Retina (tissue), 1 donor: Measurements from ENCODE around the gene NINJ2.
"Not testable (repeated sequence)": the region's sequence is repeated elsewhere in the genome, so short reads cannot be mapped to it uniquely, and the experiment has no call there.

Experiments used
- DNase-seq: peaks from one replicate; pipeline ENCODE4 v3.0.0-alpha.2; 2016

Gene NINJ2

DNA sequence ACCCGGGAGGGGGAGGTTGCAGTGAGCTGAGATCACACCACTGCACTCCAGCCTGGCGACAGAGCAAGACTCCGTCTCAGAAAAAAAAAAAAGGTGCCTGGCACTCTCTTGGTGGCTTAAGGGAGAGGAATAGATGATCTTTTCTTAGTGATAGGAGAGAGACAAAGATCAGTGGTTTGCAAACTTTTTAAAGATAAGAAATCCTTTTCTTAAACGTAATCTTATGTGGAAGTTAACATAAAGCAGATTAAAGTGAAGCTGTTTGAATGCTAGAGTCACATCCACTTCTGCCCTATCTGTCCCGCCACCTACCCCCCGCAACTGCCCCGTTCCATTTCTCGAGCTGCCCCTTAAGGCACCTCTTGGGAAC lies 6.3 kb upstream of the NINJ2 start:
- no peak for DNase-seq

- DNase-seq: no peak
These were observed 4.8 kb upstream of the NINJ2 start for GRCh38 chr12:668090-668481.

DNA sequence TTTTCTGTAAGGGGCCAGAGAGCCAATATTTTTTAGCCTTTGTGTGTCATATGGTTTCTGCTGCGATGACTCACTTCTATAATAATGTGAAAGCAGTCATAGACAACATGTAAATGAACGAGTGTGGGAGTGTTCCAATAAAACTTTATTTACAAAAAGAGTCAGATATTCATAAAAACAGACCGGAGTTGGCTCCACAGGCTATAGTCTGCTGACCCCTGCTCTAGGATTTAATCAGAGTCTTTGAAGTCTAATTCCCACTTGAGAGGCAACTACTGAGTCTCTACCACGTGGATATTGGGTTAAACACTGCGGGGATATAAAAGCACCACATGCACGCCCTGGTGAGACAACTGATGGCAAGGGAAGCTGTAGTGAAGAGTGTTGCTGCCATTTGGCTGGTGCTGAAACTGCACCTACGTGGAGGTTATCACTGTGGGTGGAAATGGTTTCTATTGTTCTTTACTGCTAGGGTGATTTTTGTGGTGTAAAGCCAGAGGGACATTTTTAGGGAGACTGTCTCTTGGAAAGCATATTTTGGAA lies 3.6 kb upstream of the NINJ2 start:
- DNase-seq: no peak

DNA sequence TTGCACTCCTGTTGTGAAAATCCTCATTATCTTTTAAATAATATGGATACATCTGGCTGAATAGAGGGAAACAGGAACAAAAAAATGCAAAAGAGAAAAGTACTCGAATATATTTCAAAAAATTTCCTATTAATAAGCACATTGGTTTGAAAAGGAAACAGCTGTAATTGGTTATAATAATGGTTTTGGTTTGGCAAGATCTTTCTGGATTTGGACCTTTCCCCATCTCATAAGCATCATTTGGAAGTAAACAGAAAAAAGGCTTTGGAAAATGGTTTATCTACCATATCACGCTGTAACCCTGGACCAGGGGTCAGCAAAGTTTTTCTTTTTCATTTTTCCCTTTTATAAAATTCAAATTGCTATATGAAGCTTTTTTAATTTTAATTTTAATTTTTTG lies 2.8 kb upstream of the NINJ2 start:
- DNase-seq: no peak

DNA sequence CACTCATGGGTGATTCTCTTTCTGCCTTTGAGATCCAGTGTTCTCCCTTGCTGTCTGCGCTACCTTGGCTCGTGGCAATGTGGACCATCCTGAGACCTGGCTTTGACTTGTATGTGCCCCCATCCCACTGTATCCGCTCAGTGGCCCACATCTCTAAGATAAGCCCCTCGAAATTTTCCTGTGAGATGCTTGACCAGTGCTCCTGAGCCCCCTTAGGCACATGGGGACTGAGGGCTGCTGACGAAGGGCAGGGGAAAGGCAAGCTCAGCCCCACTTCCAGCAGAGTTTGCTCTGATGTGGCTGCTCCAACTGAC lies 1.5 kb upstream of the NINJ2 start:
- DNase-seq: no peak

DNA sequence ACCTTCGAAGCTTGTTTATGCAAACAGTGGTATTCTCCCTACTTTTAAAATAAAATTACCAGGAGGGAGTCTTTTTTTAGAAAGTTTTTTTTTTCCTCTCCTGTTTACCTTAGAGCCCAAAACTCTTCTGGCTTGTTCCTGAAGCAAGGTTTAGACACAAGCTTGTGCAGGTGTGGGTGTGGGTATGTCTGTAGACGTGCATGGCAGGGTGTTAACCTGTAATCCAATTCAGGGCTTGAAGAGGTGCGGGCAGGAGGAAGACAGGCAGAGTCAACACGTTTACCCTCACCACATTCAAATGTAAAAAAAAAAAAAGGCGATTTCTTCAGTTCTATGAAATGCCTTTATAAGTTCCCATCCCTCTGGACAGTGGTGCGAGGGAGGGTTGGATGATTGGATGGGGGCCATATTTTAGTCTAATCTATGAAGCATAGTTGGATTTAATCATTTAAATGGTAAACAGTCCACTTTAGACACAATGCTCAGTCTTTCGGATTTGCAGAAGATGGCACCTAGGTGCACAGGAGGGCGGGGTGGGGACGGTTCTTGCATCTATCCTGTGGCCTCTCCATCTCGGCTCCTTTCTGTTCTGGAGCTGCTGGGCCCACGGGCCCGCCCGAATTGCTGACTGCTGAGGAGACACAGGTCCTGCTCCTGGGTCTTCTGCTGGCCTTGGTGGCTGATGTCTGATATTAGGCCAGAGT lies 982 bp upstream of the NINJ2 start:
- no peak for DNase-seq

GRCh38 chr12:662566-663292 lies 516 bp downstream of the NINJ2 start:
- no peak for DNase-seq

DNA sequence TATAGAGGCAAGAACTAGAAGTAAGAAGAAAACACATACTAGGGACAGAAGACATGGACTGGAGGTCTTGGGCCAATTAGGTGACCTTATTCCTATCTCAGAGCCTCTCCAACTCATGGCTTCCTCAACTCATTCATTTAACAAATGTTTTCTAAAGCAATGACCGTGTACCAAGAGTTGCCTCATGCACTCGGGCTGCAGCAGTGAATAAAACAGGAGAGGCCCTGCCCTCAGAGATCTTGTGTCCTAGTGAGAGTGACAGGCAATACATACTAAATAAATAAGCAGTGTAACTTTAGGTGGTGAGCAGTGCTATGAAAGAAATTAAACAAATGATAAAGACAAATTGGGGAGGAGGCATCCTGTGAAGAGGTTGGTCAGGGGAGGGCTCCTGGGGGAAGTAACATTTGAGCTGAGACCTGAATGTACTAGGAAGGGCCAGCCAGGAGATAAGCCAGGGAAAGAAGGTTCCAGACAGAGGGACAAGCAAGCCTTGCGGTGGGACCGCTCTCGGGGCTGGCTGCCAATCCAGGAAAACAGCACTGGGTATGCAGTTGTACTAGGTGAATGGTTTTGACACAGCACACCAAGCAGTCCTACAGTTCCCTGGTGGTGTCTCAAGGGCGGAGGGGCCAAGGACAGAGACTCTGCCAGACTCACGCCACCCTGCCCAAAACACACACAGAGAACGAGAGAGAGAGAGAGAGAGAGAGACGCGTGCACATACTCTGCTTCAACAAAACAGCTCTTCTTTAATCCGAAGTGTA lies 1.3 kb downstream of the NINJ2 start:
- DNase-seq: no peak

DNA sequence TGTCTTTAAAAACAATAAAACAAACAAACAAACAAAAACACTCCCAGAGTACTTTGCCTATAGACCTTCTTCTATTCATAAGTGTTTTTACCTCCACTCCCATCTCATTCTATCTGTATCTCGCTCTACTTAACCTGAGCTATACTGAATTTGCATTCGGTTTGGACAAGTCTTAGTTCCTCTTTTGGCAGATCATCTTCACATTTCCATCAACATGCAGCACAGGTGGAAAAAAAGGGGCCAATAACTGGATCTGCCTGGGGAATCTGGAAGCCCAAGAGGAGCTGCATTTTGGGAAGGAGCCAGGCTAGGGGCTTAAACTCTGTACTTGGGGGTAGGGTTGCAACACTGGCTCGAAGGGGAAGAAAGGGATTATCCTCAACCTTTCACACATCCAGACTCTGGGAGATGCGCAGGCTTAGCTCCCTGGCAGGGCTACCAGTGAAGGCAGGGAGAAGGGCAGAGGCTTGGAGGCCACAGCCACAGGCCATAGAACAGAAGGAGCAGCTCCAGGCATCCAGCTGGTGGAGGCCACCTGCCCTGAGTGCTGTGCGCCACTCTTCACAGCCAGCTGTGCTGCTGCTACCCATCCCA lies 4.1 kb downstream of the NINJ2 start:
- DNase-seq: no peak

DNA sequence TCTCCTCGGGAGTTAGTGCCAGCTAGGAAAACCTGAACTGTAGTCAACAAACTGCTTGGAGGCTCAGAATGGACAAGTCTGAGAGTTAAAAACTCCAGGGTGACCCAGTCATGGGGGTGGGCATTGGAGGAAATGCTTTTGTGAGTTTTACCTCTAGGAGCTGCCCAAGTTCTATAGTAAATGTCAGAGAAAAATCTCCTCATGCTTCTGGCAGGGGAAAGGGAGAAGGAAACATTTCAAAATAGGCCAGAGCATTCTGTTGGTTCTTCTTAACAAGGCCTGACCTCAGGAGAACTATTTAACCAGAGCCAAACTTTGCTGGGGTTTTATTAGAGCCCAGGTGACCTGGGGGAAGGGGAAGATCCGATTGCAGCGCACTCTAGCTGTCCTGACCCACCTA lies 12.3 kb downstream of the NINJ2 start:
- DNase-seq: no peak

DNA sequence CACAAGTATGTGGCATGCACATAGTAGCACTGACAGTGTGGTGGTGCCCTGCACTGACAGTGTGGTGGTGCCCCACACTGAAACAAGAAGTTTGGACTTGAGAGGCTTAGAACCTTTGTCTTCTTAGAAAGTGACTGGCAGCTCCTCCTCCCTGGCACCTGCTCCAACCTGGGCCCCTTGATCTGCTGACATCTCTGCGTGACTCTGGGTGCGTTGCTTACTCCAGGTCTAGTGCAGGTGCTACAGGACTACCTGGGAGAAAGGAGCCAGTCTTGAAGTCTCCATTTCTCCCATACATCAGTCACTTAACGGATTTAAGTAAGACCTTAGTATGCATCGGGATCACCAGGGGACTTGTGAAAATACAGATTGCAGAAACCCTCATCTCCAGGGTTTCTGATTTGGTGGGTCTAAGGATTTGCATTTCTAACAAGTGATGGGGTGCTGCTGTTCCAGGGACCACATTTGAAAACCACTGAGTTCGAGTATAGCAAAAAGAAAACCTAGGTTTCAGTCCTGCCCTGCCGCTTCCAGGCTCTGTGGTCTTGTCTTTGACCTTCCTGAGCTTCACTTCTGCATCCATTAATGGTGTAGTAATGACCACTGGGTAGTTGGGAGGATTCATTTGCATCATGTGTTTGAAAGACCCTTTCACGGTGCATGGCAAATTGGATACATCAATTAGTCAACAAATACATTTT lies 15.7 kb downstream of the NINJ2 start:
- DNase-seq: no peak

DNA sequence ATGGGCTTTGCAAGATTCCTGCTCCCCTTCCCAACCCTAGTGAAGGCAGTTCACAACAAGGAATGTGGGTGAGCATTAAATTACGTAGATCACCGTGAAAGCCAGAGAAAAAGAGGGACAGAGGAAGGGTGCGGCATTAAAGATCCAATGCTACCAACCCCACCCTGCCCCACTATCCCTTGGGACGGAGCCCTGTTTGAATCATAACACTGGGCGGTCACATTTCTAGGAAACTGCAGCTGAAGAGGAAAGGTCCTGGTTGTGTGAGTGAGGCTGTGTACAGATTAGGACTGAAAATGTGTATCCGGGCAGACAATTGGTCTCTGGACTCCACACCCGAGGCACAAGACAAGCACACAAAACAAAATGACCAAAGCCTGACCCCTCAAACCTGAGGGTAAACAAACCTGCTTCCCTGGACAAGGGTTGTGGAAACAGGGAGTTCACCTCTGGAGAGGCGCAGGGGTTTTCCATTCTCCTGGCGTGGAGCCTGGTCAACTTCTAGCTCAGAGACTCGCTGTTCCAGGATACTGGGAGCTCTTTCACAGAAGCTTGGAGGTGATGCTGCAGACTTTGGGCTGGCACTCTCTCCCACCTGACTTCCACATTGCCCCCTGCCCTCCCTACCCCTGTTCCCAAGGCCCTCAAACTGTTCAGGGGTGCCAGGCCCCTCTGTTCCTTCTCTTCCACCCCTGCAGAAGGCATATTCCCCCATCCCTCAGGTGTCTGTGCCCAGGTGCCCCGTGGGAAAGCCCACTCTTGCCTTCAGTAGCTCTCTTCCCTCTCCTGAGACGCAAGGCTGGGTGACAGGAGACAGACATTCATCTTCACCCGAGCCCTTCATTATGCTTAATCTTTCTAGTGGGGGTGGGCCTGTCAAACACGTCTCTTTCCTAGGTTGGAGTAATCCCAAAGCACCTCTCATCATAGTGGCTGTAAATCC lies 16.5 kb downstream of the NINJ2 start:
- DNase-seq: no peak

DNA sequence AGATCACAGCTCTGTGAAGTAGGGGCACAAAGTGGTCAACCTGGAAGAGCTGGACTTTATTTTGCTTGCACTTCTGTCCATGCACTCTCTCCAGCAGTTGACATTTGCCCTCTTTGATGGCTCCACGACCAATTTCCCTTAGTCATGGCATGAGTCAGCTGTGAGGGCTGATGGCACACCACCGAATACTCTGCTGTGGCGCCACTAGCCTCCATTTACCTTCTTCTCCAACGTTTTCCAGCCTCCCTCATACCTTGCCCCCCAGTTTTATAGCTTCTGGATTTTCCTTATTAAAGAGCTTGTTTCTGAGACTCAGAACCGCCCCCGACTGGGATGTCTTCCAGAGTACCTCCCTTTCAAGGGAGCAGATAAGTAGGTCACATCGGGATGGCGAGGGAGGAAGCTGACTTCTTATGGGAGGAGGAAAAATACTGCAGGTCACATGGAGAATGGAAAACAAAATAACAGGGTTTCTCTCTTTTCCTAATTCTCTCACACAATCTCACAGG lies 17.6 kb downstream of the NINJ2 start:
- peak; percentile 34 for DNase-seq

DNA sequence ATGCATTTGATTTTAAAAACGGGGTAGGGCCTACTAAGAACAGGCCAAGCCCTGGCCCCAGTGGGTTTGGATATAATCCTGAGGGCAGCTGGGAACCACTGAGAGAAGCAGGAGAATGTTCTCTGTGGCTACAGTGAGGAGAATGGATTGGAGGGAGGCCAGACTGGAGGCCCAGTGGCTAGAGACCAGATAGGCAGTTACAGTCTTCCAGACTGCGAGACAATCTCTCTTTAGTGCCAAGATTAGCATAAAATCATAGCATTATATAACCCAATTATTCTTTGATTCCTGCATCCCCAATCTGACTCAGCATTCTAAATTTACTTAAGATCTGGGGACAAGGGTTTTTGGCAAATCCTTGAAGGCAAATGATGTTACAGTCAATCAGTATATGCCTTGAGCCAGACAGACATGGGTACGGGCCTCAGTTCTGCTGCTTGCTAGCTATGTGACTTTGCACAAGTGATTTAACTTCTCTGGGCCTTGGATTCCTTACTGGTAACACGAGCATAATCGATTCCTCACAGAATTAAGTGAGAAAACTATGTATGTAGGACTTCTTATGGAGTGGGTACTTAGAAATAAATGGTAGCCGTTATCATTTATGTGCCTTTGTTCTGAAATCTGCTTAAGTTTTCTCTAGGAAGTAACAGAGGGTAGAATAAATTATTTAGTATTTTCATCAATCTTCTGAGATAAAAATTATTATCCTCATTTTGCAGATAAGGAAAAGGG lies 18.3 kb downstream of the NINJ2 start:
- DNase-seq: no peak

- DNase-seq: no peak
These were observed 19.0 kb downstream of the NINJ2 start for GRCh38 chr12:644303-644639.

DNA sequence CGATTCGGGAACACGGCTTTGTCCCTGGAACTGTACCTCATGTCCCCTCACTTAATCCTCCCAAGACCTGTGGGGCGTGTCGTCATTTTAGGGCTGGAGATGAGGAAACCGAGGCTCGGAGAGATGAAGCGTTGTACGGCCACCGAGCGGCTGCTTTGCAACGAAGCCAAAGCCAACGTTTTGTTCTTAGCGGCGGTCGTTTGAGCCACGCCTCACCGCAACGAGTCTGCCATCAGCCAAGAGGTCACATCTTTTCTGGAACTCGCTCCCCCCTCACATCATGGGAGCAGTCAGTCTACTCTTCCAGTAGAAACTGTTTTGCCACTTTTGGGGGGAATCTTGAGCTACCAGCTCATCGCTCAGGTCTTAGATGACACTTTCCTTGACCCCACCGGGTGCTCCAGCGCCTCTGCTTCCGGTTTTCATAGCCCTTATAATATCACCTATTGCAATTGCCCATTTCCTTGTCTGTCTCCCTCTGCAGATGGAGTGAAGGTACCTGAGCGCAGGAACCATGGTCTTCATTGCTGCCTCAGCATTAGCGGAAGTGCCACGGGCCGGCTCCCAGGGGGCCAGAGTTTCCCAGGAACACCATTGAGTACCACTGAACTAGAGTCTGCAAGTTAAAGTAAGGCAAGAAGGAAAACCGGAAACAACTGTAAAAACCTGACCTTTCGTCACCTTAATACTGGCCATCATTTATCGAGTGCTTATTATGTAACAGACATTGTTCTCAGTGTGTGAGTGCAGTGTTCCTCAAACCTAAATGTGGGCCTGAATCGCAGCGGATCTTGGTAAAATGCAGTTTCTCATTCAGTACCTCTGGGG lies 19.6 kb downstream of the NINJ2 start:
- peak; percentile 14 for DNase-seq

DNA sequence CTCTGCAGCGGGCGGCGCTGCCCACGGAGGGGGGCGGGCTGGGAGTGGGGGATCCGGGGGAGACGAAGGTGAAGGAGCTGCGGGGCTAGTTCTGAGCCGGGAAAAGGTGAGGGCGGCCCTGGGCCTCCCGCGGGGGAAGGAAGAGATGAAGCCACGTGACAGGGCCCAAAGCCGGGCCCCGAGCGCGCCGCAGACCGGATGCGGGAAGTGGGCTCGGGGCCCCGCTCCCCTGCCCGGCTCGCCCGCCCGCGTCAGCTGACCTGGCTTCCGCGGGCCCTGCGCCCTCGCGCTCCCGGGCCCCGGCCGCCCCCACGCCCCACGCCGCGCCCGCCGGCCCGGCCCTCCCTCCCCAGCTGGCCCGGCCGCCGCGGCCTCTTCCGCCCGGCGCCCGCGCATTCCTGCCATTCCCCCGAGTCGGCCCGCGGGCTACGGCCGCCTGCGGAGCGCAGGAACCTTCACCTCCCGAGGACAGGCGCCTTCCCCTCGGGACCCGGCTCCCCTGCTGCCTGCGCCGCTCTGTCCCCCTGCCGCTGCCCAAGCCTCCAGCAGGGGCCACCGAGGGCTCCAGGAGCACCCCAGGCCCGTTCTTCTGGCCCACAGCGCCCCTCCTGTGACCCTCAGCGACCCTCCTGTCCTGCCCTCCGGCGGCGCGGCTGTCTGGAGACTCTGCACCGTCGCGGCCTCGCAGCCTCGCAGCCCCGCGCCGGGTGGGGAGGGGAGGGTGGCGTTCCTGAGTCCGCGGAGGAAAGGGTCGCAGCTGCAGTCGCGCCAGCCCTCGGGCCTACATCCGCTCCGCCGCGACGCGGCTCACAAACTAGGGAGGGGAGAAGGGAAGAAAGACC lies 20.4 kb downstream of the NINJ2 start:
- peak; percentile 84 for DNase-seq

DNA sequence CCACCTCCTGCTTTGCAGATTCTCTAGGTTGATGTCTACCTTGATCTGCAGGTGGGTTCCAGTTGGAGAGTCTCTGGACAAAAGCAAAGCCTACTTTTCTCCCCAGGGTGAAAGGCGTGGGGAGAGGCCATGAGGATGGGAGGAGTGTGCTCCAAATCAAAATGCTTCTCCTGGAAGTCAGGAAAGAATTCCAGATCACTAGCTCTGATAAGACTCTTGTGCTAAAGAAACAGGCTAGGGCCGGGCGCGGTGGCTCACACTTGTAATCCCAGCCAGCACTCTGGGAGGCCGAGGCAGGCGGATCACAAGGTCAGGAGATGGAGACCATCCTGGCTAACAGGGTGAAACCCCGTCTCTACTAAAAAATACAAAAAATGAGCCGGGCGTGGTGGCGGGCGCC lies 21.9 kb downstream of the NINJ2 start:
- DNase-seq: not testable (repeated sequence)

DNA sequence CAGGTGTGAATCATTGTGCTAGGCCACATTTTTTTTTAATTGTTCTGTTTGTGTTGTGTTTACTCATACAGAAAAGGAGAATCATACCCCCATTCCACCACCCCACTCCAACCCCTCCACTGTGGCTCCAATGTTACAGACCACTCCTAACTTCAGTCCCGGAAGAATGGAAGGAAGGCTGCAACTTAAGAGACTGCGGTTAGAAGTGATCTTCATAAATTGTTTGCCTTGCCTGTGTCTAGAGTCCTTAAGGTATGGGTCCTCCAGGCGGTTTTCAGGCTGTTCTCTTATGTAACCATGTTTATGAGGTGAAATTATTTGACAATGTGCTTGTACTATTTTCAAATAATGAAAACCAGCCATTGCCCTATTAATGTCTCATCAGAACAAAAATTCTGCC lies 22.5 kb downstream of the NINJ2 start:
- DNase-seq: no peak
